ENCODE results near the gene MAGI1. TPM values are rescaled to one million over a fixed set of nuclear protein-coding genes. Genes with fewer than 3 reads are reported as not detected.

The MAGI1 gene
- total RNA-seq, 1 donor from 2014 or later, result 21.9 TPM

DNA sequence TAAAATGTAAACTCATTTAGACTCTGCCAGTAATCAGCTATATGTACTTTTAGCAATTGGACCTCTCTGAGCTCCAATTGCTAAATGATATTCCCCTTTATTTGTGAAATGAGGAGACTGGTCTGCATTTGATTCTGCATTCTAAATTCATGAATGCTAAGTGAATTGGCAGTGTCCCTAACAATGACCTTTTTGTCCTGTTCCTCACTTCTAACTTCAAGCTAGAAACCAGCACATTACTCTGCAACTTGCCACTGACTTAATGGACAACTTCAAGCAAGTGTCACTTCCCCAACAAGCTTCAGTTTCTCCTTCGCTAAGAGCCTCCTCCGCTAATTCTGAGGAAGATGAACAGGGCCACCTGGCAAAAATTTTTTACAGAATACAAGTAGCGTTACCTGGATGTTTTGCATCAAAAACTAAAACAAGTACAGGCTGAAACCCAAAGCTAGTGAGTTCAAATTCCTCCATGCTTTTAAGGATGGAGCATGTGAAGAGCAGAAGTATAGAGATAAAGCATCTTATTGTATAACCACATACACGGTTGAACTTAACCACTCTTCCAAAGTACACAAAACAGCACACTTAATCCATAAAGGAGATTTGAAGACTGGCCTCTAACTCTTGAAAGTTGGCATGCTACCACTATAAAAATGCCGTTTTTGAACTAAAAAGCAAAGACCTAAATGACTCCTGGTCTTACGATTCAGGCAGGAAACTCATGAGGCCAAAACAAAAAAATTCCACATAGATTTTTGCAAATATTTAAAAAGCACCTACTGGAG, 207.6 kb downstream of the MAGI1 start:
- Mint-ChIP-seq H3K36me3 (ENCODE audit: unreplicated experiment) (no peaks in the 10 kb centered on the region), H3K4me3 (ENCODE audit: unreplicated experiment) (no peak overlapping the region), H3K9me3 (ENCODE audit: unreplicated experiment) (peaks cover under 1% of the 10 kb centered on the region), H3K27me3 (ENCODE audit: unreplicated experiment) (no peaks in the 10 kb centered on the region), H3K27ac (ENCODE audit: unreplicated experiment) (no peak overlapping the region), H3K4me1 (ENCODE audit: unreplicated experiment) (peaks cover 28% of the 10 kb centered on the region)
- TF ChIP-seq CTCF (IDR thresholded peaks at IDR 0.05), result no peak
- no peak for DNase-seq (ENCODE audit: extremely low spot score, unreplicated experiment)

DNA sequence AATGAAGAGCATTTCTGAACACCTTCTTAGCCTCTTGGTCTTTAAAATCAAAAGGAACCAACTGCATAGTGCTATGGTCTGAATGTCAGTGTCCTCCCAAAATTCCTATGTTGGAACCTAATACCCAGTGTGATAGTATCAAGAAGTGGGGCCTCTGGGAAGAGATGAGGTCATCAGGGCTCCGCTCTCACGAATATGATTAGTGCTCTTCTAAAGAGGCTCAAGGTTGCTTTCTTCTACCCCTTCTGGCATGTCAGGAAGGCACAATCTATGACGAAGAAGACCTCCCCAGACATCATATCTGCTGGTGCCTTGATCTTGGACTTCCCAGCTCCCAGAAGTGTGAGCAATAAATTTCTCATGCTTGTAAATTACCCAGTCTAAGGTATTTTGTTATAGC, 209.5 kb downstream of the MAGI1 start:
- peaks cover 25% of the 10 kb centered on the region for H3K4me1 Mint-ChIP-seq (ENCODE audit: unreplicated experiment)
- H3K4me3 Mint-ChIP-seq (ENCODE audit: unreplicated experiment), result no peak overlapping the region
- H3K36me3 Mint-ChIP-seq (ENCODE audit: unreplicated experiment), result no peaks in the 10 kb centered on the region
- no peaks in the 10 kb centered on the region for H3K27me3 Mint-ChIP-seq (ENCODE audit: unreplicated experiment)
- DNase-seq (ENCODE audit: extremely low spot score, unreplicated experiment), result no peak
- TF ChIP-seq CTCF (IDR thresholded peaks at IDR 0.05), result no peak
- no peak overlapping the region for H3K27ac Mint-ChIP-seq (ENCODE audit: unreplicated experiment)
- no peaks in the 10 kb centered on the region for H3K9me3 Mint-ChIP-seq (ENCODE audit: unreplicated experiment)

DNA sequence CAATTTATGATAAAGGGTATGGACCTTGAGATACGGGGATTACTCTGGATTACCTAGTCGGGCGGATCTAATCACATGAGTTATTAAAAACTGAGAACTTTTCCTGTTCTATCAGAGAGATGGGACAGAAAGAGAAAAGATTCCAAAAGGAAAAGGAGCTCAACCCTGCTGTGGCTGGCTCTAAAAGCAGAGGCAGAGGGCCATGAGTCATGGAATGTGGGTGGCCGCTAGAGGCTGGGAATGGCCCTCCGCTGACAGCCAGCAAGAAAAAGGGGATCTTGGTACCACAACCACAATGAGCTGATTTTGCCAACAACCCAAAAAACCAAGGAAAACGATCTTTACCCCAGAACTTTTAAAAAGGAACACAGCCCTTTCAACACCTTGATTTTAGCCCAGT, 210.0 kb downstream of the MAGI1 start:
- Mint-ChIP-seq H3K27me3 (ENCODE audit: unreplicated experiment) (no peaks in the 10 kb centered on the region), H3K4me1 (ENCODE audit: unreplicated experiment) (peaks cover 20% of the 10 kb centered on the region), H3K27ac (ENCODE audit: unreplicated experiment) (no peak overlapping the region), H3K36me3 (ENCODE audit: unreplicated experiment) (no peaks in the 10 kb centered on the region), H3K9me3 (ENCODE audit: unreplicated experiment) (no peaks in the 10 kb centered on the region), H3K4me3 (ENCODE audit: unreplicated experiment) (no peak overlapping the region)
- TF ChIP-seq CTCF (IDR thresholded peaks at IDR 0.05), result no peak
- no peak for DNase-seq (ENCODE audit: extremely low spot score, unreplicated experiment)

- DNase-seq (ENCODE audit: extremely low spot score, unreplicated experiment), result no peak
- TF ChIP-seq CTCF (IDR thresholded peaks at IDR 0.05), result no peak
- Mint-ChIP-seq H3K4me1 (ENCODE audit: unreplicated experiment) (peaks cover 14% of the 10 kb centered on the region), H3K27ac (ENCODE audit: unreplicated experiment) (no peak overlapping the region), H3K9me3 (ENCODE audit: unreplicated experiment) (peaks cover 3% of the 10 kb centered on the region), H3K36me3 (ENCODE audit: unreplicated experiment) (no peaks in the 10 kb centered on the region), H3K4me3 (ENCODE audit: unreplicated experiment) (no peak overlapping the region), H3K27me3 (ENCODE audit: unreplicated experiment) (no peaks in the 10 kb centered on the region)
These were observed 211.6 kb downstream of the MAGI1 start for GRCh38 chr3:65827076-65827475.

DNA sequence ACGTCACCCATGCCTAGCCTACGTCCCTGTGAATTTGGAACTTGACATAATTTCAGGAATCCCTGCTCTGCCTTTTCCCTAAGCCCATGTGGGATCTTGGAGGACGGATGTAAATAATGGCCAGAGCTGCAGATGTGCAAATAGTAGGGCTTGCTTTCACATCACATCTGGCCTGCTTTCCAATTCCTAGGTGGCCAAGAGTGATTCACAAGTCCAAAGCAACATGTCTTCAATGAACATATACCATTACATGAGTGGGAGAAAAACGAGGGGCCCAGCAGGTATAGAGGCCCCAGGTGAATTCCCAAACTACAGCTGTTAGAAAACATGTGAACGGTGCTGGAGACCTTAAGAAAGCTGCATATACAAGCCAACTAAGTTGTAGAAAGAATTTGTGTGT, 214.6 kb downstream of the MAGI1 start:
- no peak overlapping the region for H3K4me3 Mint-ChIP-seq (ENCODE audit: unreplicated experiment)
- H3K9me3 Mint-ChIP-seq (ENCODE audit: unreplicated experiment), result peaks cover 3% of the 10 kb centered on the region
- no peak for DNase-seq (ENCODE audit: extremely low spot score, unreplicated experiment)
- no peaks in the 10 kb centered on the region for H3K36me3 Mint-ChIP-seq (ENCODE audit: unreplicated experiment)
- no peak overlapping the region for H3K27ac Mint-ChIP-seq (ENCODE audit: unreplicated experiment)
- H3K4me1 Mint-ChIP-seq (ENCODE audit: unreplicated experiment), result peaks cover 6% of the 10 kb centered on the region
- TF ChIP-seq CTCF (IDR thresholded peaks at IDR 0.05), result no peak
- no peaks in the 10 kb centered on the region for H3K27me3 Mint-ChIP-seq (ENCODE audit: unreplicated experiment)

Measured in osteocyte (in vitro differentiated cells).